IPS-NIHi7 (cell line): Measurements from ENCODE around the gene LIX1.

Source experiments
- DNase-seq: peaks from one replicate; pipeline ENCODE4 v3.0.0; 2012; ENCODE audit warnings: mixed read lengths; ENCODE audit errors: extremely low spot score

LIX1 gene

GRCh38 chr5:97141539-97141938, 872 bp downstream of the LIX1 start:
- DNase-seq = no peak

GRCh38 chr5:97141031-97141430, 1.4 kb downstream of the LIX1 start:
- DNase-seq = no peak

- DNase-seq = peak; percentile 26
Observed at GRCh38 chr5:97140250-97140649, 2.2 kb downstream of the LIX1 start.

GRCh38 chr5:97136475-97136874, 5.9 kb downstream of the LIX1 start:
- no peak for DNase-seq

- DNase-seq = no peak
Observed at GRCh38 chr5:97135868-97136267, 6.5 kb downstream of the LIX1 start.

GRCh38 chr5:97134634-97135033, 7.8 kb downstream of the LIX1 start:
- DNase-seq = peak; percentile 47

- DNase-seq = no peak
Observed at GRCh38 chr5:97133101-97133500, 9.3 kb downstream of the LIX1 start.

GRCh38 chr5:97131921-97132320, 10.5 kb downstream of the LIX1 start:
- no peak for DNase-seq

GRCh38 chr5:97131139-97131710, 11.2 kb downstream of the LIX1 start:
- DNase-seq = no peak

- DNase-seq = no peak
Observed at GRCh38 chr5:97127727-97128126, 14.7 kb downstream of the LIX1 start.

GRCh38 chr5:97125125-97125683, 17.2 kb downstream of the LIX1 start:
- DNase-seq = no peak

GRCh38 chr5:97124335-97124734, 18.1 kb downstream of the LIX1 start:
- DNase-seq = peak; percentile 45

- DNase-seq = no peak
Observed at GRCh38 chr5:97121848-97122247, 20.6 kb downstream of the LIX1 start.

GRCh38 chr5:97120195-97120594, 22.2 kb downstream of the LIX1 start:
- no peak for DNase-seq

GRCh38 chr5:97119007-97119390, 23.4 kb downstream of the LIX1 start:
- no peak for DNase-seq

- no peak for DNase-seq
Observed at GRCh38 chr5:97118261-97119006, 24.0 kb downstream of the LIX1 start.

- DNase-seq = no peak
Observed at GRCh38 chr5:97115932-97116331, 26.5 kb downstream of the LIX1 start.

- no peak for DNase-seq
Observed at GRCh38 chr5:97112230-97112629, 30.2 kb downstream of the LIX1 start.

GRCh38 chr5:97111616-97112015, 30.8 kb downstream of the LIX1 start:
- no peak for DNase-seq

- DNase-seq = no peak
Observed at GRCh38 chr5:97111004-97111403, 31.4 kb downstream of the LIX1 start.

GRCh38 chr5:97107318-97107717, 35.1 kb downstream of the LIX1 start:
- no peak for DNase-seq

- no peak for DNase-seq
Observed at GRCh38 chr5:97106216-97106581, 36.2 kb downstream of the LIX1 start.

GRCh38 chr5:97105501-97106215, 36.8 kb downstream of the LIX1 start:
- no peak for DNase-seq
